GM12892 (cell line): Measurements from ENCODE around the gene RTP1.
"Not testable (repeated sequence)": the region's sequence is repeated elsewhere in the genome, so short reads cannot be mapped to it uniquely, and the experiment has no call there.

Experiments
- DNase-seq: peaks from one replicate; pipeline ENCODE4 v3.0.0; 2011; ENCODE audit not compliant: insufficient read length
- FAIRE-seq: peaks from 2 replicates; lab custom pipeline; 2011; peaks lifted over from hg19 to GRCh38; lab: Jason Lieb, UNC
- POLR2A ChIP-seq: IDR thresholded peaks from 2 replicates; pipeline ENCODE4 v1.6.1; 2011; ENCODE audit warnings: low read depth, low read length, control low read depth
- POLR2AphosphoS5 ChIP-seq: IDR thresholded peaks from 2 replicates; pipeline ENCODE4 v1.6.1; 2011; ENCODE audit warnings: low read depth, low read length, control low read depth
- TAF1 ChIP-seq: IDR thresholded peaks from 2 replicates; pipeline ENCODE4 v1.6.1; 2011; ENCODE audit warnings: low read depth, mild to moderate bottlenecking, control low read depth, low read length, borderline replicate concordance

Gene RTP1

DNA sequence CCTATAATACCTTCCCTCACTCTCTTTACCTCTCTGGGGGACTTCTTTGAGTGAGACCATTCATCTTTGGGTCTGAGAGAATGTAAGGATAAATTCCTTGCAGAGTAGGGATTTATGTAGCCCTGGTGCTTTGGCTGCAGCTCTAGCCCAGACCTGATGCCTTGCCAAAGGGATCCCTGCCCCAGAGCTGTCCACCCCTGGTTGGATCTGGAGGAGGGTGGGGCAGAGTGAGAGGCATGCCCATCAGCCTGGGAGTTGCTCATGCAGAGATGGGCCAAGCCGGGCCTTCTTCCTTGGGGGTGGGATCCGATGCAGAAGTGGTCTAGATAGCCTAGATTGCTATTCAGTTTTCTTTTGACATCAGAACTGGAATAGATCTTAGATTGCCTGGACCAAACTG, 31.5 kb downstream of the RTP1 start:
- no peak for FAIRE-seq
- TF ChIP-seq POLR2A (no peak), TAF1 (no peak), POLR2AphosphoS5 (no peak)
- no peak for DNase-seq

DNA sequence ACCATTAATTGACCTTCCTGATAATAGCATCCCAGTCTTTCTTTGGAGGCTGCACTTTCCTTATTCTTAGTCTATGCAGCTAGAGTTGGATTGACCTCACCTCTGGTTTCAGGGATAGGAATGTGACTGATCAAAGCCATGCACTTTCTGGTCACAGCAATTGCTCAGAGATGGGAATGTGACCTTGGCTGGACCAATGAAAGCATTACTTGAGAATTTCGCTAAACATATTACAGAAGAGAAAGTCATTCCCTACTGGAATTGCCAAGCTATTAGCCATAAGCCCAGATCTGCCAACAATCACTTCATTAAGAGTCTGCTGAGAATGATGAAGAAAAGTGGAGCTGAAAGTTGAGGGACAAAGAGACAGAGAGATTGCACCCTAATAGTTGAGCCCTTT, 32.7 kb downstream of the RTP1 start:
- TF ChIP-seq POLR2A (no peak), POLR2AphosphoS5 (no peak), TAF1 (no peak)
- FAIRE-seq (no peak), DNase-seq (no peak)

DNA sequence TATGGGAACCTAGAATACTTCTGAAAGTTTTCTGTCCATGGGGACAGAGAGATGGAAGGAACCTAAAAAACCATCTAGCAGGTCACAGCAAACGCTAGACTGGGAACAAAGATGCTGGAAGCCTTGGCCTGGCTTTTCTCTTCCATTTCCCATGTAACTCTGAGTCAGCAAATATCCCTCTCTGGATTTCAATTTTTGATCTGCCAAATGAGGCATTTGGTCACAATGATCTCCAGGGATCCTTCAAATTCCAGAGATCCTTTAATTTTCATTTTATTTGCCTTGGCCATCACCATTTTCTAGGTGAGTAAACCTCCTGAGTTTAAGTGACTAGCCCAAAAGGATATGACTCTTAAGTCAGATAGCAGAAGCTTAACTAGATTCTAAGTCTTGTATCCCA, 39.7 kb downstream of the RTP1 start:
- no peak for FAIRE-seq
- DNase-seq, result no peak
- TF ChIP-seq POLR2AphosphoS5 (no peak), TAF1 (no peak), POLR2A (no peak)

DNA sequence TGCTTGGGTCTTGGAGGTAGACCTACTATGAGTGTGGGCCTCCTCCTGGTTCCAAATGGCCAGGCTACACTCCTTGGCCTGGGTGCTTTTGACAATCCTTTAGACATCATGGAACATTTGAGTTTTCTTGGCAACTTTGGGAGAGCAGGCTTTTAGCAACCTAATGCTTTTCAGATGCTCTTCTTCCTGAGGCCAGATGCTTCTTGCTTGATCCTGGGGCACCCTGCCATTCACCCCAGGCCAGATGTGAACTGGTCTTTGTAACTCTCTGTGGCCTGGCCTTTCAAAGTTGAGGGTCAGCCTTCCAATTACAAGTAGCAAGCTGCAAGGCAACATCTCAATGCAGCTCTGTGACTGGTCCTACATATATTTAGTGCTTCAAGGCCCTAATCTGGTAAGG, 40.5 kb downstream of the RTP1 start:
- FAIRE-seq, result no peak
- TF ChIP-seq POLR2AphosphoS5 (no peak), TAF1 (no peak), POLR2A (no peak)

DNA sequence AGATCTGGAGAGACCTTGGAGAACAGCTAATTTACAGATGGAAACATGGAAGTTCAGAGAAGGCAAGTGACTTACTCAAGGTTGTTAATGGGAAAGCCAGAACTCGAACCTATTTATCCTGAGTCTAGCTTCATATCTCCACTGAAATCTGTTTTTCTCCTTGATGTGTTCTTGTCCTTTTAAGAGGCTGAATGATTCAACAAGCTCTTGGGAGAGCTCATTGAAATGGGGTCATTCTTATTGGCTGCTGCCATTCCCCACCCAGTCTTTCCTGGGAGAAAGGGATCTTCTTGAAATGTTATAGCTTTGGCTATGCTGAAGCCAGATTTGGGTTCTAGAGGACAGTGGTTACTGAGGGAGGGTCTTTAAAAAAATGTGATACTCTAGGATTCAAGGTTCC, 41.0 kb downstream of the RTP1 start:
- DNase-seq, result no peak
- TF ChIP-seq POLR2AphosphoS5 (no peak), TAF1 (no peak), POLR2A (no peak)
- FAIRE-seq, result no peak

More for the DNA sequence above, 40.5 kb downstream of the RTP1 start:
- DNase-seq, result no peak

DNA sequence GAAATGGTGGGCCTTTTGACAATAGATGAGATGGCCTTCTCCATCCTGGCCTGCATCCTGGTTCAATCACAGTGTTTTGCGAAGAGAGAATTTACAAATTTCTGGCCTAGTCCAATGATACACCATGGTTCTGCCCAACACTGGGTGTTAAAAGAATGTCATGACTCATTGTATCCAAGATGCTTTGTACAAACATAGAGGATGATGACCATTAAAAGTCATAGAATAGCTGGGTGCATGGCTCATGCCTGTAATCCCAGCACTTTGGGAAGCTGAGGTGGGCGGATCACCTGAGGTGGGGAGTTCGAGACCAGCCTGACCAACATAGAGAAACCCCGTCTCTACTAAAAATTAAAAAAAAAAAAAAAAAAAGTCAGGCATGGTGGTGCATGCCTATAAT, 41.5 kb downstream of the RTP1 start:
- not testable (repeated sequence) for DNase-seq

DNA sequence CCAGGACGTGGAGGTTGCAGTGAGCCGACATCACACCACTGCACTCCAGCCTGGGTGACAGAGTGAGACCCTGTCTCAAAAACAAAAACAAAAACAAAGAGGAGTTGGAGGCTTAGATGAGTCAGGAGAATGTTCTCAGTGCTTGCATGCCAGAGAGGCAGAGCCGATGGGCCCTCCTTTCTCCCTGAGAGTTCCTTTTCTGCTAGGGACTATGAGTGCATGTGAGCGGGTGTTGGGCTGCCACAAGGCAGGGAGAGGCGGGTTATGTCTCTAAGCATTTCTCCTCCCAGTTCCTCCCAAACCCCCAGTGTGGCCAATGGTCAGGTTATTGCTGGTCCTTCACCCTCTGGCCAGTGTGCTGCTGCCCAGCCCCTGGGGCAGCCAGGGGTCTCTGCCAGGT, 45.1 kb downstream of the RTP1 start:
- TF ChIP-seq TAF1 (no peak), POLR2AphosphoS5 (no peak), POLR2A (no peak)
- no peak for DNase-seq
- no peak for FAIRE-seq

More for the DNA sequence above, 41.5 kb downstream of the RTP1 start:
- FAIRE-seq, result not testable (repeated sequence)

DNA sequence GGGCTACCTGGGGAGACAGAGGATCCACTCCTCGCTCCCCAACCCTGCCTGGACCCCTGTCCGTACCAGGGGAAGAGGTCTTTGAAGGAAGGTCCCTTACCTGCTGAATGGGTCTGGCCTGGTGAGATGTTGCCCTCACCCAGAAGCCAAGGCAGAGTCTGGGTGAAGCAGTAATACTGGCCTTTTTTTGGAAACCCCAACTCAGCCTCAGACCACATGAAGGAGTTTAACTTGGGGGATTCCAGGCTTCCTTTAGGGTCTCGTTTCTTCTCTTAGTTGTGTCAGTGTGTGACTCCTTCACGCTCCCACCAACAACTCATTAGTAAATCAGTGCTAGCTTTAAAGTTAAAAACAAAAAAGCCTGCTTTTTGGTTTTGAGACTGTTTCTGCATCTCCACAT, 45.6 kb downstream of the RTP1 start:
- DNase-seq (no peak), FAIRE-seq (no peak)
- TF ChIP-seq TAF1 (no peak), POLR2AphosphoS5 (no peak), POLR2A (no peak)

DNA sequence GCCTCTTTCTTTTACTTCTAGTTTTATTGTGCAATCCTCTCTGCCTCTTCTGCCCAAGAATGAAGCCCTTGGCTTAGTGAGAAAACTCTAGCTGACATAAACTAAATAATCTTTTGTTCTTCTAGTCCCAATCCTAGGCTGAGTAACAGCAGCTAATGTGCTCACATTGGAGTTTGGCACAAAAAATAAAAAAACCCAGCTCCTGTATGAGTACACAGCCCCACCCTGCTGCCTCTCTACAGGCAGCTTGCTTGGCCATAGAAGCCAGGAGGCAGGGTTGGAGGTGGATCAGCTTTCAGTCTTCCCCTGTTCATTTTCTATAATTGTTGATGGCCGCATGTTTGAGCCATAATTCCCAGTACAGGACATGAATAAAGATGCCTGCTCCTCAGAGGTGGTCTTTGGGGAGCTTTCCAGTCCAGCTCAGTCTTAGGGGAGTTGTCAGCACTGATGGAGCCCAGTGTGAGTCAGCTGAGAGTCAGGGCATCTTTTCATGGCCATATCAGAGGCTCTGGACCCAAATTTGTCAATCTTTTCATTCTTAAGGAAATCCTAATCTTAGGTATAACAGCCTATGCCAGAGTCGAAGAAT, 46.7 kb downstream of the RTP1 start:
- FAIRE-seq (no peak), DNase-seq (no peak)
- TF ChIP-seq POLR2A, result no peak
- TF ChIP-seq TAF1, result no peak
- no peak for TF ChIP-seq POLR2AphosphoS5

DNA sequence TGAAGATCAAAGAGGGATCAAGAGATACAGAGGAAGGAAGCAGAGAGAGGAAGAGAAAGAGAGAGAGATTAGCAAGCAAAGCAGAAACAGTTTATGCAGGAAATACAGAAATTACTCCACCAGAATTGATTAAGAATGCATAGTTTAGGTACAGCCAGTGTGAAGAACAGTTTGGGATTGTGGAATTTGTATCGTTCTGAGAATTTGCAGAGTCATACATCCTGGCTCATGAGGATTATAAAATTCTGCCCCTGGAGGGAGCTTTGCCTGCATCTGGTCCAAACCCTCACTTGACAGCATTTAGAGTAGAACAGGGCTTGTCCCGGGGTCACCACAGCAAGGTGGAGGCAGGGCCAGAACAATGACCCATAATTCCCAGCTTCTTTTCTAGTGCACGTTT, 50.1 kb downstream of the RTP1 start:
- no peak for DNase-seq
- FAIRE-seq, result no peak
- no peak for TF ChIP-seq TAF1
- TF ChIP-seq POLR2A, result no peak
- TF ChIP-seq POLR2AphosphoS5, result no peak
